ENCODE measurements around the gene BICC1.

BICC1 gene

DNA sequence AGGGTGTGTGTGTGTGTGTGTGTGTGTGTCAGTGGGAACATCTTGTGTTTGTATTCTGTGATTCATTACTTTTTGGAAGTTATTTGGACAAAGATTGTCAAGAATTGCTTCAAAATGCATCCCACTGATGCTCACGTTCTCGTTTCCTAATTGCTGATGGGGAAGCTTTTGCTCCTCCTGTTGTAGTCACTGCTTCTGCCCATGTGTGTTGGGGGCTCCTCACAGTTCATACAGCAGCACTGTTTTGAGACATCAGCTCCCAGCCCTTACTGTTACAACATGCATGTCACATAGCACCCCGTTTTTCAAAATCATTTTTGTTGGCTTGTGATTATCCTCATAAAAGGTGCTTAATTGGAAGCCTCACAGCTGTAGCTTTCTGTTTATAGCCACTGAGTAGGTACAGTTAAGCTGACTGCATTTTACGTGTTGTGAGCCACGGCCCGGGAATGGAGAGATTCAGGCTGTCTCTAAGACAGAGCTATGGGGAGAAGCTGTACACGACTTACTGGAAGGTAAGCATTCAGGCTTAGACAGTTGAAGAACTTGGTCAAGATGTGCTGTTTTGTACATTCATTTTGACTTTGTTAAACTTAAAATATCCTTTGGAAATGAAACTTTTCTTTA lies 87.4 kb downstream of the BICC1 start:
- DNase-seq (ENCODE audit: low read depth) = no peak

DNA sequence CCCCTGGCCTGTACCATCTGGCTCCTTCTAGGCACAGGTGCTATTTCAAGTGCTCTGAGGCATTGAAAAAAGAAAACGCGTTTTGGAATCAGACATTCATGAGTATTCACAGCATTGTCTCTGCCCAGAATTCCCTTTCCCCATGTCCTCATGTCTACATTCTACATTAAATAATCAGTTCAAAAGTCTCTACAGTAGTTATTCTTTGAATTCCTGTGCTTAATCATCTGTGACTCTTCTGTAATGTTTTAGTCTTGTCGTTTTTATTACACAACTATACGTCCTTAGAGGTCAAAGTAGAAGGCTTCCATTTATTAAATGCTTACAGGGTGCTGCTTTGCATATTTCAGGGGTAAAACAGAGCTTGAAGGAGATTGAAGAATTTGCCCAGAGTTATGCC lies 95.7 kb downstream of the BICC1 start:
- peak; percentile 1 for DNase-seq (ENCODE audit: low read depth)

DNA sequence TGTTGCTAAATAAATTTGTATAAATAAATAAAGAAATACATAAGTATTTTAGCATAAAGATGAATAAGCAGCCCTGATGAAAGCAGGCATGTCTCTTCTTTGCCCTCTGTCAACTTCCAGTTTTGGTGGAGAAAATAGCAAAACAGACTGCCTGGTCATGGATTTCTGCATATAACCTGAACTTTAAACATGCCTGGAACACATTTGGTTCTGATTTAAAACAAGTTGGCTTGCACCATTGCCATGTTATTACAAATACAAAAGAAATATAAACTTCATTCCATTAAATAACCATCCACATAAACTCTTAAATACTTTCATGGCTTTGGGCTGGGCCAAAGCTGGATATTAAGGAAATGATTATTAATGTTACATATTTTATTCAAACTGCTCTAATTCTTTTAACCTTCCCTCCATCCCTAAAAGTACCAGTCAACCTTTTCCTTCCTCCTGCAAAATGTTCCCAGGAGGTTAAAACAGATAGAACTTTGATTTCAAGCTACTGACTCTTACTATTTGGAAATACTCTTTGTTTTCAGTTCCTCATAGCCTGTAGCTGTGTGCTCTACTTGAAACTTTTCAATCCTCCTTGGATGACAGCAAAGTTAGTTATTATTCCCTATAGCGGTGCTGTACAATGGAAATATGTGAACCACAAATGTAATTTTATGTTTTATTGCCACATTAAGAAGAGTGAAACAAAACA lies 96.3 kb downstream of the BICC1 start:
- no peak for DNase-seq (ENCODE audit: low read depth)

DNA sequence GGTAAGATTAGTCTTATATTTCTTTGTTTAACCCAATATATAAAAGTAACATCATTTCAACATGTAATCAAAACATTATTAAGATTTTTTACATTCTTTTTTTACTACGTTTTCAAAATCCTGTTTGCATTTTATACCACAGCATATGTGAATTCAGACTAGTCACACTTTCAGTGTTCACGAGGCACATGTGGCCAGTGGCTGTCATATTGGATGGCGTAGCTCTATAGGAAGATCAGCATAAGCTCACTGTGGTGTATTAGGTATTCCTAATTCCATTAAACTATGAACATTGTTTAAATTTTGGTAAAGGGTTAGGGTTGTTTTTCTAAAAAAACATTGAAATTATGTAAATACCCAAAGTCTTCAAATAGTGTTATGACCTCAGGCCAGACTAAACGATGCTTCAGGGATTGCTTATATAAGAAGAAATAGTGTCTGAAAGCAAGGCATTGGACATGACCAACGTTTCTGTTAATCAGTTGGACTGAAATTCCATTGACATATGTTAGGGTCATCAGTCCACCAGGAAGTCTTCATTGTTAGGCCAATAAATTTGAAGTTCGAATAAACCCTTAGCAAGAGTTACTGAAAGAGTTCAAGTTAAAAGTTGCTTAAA lies 97.0 kb downstream of the BICC1 start:
- DNase-seq (ENCODE audit: low read depth) = no peak

DNA sequence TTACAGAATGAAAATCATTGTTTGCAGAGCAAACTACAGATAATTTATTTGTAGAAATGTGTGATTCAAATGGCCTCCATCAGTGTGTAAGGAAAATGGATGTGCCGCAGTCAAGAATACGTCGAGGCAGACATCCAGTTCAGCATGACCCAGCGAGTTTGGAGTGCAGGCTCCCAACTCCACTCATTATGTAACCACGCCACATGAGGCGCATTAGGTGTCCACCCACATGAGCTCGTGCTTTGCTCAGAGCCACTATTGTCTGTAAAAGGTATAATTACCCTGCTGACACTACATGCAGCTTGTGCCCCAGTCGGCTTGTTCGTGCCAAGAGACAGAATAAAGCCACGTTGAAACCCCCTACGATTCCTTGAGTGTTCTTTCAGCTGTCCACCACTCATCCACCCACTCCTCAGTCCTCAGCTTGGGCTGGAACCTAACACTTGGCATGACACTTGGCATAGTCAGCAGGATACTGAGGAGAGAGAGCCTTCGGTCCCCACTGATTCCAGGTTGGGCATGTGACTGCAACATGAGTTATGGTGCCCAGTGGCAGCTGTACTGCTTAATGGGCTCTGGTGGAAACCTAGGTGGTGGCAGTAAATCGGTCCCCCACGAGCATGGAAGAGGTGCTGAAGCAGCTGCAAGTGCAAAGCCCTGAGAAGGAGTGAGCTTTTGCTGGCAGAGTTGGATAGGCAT lies 102.7 kb downstream of the BICC1 start:
- no peak for DNase-seq (ENCODE audit: low read depth)

DNA sequence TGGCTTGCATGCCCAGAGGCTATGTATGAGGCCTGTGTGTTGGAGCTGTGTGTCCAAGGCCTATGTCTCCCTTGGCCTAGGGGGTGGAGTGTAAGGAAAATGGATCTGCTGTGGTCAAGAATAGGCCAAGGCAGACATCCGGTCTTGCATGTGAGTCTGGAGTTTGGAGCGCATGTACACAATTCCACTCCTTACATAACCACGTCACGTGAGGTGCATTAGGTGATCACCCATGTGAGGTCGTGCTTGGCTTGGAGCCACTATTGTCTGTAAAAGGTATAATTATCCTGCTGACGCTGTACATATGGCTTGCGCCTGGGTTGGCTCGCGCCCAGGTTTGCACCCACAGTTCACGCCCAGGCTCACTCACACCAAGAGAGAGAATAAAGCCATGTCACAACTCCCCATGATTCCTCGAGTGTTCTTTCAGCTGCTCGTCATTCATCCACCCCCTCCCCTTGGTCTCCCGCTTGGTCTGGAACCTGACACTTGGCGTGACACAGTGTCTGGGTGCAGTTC lies 105.5 kb downstream of the BICC1 start:
- no peak for DNase-seq (ENCODE audit: low read depth)

DNA sequence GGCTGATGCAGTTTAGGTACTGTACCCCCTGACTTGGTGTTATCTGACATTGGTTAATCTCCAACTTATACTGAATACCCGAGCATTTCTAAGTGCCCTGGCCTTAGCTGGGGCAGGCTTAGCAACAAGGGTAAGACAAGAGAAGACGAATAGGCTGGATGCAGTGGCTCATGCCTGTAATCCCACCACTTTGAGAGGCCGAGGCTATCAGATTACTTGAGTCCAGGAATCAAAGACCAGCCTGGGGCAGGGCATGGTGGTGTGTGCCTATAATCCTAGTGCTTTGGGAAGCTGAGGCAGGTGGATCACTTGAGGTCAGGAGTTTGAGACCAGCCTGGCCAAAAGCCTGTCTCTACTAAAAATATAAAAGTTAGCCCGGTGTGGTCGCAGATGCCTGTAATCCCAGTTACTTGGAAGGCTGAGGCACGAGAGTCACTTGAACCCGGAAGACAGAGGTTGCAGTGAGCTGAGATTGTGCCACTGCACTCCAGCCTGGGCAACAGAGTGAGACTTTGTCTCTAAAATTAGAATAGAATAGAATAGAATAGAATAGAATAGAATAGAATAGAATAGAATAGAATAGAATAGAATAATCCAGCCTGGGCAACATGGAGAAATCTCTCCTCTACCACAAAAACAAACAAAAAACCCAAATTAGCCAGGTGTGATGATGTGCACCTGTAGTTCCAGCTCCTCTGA lies 108.9 kb downstream of the BICC1 start:
- no peak for DNase-seq (ENCODE audit: low read depth)

DNA sequence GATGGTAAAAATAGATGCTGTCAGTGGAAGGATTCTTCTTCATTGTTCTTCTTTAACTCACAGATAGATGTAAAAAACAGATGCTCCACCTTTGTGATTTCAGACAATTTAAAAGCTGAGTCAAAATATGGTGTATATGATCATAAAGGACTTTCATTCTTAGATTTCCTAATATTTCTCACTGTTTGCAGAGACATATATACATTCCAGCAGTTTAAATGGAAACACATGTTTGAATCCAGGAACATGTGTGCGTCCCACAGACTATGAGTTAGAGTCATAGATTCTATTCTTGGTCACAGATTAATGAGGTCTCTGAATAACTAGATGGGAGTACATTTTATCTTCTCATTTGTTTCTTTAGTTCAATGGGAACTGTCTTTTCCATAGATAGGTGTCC lies 109.6 kb downstream of the BICC1 start:
- no peak for DNase-seq (ENCODE audit: low read depth)

DNA sequence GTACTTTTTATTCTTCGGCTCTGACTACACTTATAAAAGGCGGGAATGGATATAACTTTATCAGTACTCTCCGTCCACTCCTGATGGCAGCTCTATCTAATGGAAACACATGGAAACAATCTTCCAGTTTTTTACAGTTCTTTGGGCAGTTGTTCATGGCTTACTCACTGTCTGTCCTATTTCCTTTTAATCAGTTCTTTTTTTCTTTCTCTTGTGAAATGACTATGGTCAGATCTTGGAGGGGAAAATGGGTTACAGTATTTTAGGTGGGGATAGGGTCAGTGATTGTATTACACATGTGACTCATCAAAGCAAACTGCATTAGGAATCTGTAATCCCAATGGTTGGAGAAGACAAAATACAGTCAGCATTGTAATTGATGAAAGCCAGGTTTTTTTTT lies 112.4 kb downstream of the BICC1 start:
- peak; percentile 12 for DNase-seq (ENCODE audit: low read depth)

DNA sequence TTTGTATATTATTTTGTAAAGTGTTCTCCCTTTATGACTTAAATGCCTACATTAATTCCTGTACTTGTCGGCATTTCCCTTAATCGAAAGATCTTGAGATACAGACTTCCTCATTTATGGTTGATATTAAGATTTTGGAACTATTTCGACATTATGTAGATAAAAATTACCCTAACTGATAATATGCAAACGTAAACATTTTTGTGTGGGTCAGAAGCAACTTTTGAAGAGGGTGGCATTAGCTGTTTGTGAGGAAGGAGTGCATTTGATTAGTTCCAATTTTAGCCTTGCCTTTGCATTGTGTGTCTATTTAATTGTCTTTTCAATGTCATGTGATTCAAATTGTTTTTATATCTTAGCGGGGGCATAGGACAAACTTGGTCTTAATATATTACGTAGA lies 114.7 kb downstream of the BICC1 start:
- no peak for DNase-seq (ENCODE audit: low read depth)

DNA sequence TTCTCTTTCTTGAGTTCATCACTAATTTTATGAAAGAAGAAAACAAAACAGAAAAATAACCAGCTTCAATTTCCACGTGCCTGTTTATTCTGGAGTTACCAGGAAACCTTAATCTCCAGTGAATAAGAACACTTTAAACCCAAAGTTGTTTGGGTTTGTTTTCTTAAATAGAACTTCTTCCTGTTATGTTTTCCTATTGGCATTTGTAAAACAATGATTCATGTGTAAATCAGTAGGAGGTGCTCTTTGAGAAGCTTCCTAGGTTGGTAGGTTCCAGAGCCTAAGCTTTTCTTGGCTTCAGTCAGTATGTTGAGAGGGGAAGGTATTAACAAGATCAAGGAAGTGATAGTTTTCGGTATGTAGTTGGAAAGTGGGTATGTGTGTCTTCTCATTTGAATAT lies 119.0 kb downstream of the BICC1 start:
- DNase-seq (ENCODE audit: low read depth) = no peak

DNA sequence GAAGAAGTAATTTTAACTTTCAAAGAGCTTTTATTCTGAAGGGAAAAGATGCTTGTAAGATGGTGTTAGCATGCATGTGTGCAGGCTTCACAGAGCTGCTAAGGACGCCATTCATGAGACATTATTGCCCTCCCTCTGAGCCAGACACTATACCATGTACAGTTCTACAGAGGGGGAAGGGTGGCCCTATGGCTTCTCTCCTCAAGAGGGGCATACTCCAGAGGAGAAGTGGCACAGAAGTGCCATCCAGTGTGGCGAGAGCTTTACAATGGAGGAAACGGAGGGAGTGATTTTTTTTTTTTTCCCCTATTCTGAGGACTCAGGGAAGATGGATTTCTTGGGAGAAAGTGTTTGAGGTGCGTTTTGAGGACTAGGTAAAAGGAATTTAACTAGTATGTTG lies 119.5 kb downstream of the BICC1 start:
- no peak for DNase-seq (ENCODE audit: low read depth)

DNA sequence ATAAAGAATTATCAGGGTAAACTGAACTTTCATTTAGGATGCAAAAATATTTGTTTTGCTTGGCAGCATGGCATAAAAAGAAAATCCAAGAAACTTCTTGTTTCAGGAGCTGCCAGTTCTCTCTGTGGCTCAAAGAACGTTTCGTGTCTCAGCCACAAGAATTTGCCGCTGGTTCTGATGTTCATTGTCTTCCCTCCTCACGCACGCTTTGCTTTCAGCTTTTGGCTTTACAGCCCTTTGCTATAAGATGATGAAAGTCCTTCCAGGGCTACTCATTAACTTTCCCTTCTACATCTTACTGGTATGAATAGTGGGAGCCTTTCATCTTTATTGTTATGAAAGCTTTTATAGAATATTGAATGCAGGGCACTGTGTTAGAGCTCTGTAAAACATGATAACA lies 124.7 kb downstream of the BICC1 start:
- no peak for DNase-seq (ENCODE audit: low read depth)

DNA sequence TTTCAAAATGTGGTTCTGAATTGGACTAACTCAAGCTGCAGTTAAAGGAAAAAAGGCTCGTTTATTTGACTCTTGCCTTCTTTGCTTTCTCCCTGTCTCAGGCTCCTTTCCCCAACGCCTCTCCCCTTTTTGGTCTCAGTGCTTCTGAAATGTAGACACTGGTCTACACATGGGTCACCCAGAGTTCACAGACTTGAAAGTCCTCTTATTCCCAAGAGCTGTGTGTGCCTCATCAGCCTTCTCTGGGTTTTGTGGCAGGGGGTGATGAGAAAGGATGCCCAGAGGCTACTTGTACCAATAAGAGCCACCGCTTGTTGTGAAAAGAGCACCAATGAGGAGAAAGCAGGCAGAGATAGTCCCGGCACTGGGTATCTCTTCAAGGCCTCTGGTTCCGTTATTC lies 125.7 kb downstream of the BICC1 start:
- no peak for DNase-seq (ENCODE audit: low read depth)

DNA sequence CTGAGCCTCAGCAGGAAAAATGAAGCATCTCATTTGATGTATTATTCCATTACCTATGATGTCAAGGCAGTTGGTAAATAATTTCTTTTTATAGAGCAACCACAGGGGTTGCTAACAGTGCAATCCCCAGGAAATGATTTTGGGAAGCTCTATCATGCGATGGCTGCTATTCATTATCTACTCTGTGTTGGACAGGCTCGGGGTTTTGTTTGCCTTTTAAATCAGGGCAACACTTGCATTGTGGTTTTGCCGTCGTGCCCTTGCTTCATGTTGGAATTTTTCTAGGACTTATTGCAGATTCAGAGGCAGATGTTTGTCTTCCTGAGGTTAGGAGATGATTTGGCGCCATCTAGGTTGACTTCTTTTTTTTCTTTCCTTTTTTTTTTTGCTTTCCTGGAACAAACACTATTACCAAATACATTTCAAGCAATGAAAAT lies 128.4 kb downstream of the BICC1 start:
- peak; percentile 92 for DNase-seq (ENCODE audit: low read depth)

DNA sequence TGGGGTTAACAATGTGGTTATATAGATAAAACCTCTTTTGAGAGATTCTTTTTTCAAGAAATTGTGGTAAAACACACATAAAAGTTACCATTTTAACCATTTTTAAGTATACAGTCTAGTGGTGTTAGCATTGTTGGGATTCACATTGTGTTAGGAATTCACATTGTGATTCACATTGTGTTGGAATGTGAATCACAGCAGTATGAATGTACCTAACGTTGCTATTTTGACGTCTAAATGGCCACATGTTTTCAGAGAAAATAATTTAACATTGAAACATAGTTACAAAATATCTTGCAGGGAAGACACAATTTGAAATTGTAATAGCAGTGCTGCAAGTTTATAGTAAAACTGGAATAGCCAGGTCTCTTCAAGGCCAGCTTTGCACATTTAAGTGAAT lies 129.0 kb downstream of the BICC1 start:
- peak; percentile 63 for DNase-seq (ENCODE audit: low read depth)

DNA sequence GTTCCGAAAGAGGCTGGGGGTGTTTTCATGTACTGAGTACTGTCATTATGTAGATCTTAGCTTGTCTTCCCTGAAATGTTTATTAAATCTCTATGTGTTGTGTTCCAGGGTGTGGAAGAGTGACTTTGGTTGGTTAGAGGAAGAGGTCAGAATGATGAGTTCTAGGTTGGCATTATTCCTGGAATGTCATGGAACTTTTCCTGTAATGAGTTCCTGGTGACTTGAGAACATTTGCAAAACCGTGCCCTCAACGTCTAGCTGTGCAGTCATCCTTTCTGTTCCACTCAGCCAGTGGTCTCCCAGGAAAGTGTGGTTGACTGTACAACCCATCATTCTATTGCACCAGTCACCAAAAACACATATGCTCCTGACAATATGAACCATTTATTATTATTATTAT lies 129.6 kb downstream of the BICC1 start:
- DNase-seq (ENCODE audit: low read depth) = peak; percentile 7

DNA sequence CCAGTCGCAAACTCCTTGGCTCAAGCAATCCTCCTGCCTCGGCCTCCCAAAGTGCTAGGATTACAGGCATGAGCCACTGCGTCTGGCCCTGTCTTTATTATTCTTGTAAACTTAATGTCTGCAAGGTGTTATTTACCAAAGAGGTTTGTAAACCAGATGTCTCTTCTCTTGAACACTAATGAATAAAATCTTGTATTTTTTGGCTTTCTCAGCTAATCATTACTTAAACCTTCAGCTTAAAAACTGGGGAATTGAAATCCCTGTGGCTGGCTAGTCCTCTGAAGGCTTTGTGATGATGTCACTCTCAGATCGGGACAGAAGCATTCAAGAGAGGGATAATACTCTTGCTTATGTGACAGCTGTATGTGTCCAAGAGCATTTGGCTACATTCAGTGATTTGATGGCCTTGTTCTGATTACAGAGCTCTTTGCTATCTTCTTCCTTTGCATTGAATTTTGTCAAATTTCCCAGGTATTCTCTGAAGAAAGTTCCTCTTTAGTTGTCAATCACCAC lies 130.3 kb downstream of the BICC1 start:
- DNase-seq (ENCODE audit: low read depth) = no peak

DNA sequence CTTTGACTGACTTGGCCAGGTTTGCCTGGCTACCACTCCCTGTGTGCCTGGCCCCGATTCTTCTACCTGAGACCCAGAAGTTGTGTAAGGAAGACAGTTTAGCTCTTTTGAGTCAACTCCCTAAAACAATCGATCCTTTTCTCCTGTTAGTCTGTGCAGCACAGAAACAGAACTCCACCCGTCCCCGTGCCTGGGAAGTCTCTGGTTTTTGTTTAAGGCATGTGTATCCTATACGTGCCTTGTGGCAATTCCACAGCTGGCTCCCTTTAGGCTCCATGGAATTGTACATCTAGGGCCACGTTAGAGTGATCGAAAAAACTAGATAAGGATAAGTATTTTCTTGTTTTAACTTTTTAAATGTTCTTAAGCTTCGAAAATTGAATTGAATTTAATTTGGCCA lies 131.6 kb downstream of the BICC1 start:
- no peak for DNase-seq (ENCODE audit: low read depth)

DNA sequence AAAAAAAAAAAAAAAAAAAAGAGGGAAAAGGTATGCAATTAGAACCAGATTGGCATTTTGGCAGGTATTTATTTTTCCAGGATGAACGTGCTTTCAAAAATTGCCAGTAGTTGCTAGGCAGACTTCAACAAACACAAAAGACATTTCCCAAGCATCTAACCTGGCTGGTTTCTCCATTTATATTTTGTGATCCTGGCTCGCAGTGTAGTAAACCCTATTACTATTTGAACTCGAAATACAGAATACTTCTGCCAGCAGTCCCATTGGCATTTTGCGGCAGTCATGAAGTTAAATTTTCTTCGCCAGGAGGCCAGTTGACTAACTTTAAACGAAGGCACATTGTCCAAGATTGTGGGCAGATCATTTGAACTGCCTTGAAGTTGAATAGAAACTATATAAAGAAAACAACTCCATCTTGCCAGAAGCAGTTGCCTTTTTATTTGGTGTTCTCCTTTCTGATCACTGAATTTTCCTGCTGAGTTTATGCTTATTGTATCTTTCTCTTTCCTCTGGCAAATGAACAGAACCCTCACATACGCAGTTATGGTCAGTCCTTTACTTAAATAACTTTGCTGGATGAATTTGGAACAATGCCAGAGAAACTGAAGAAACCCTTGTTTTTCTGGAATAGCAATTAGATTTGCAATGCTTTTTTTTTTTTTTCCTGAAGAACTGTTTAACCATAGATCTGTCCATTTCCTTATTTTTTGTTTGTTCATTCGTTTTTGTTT lies 132.9 kb downstream of the BICC1 start:
- DNase-seq (ENCODE audit: low read depth) = no peak

All from amniotic epithelial cell (primary cell).